OCI-LY7 (cell line): ENCODE measurements around the gene THRB. TPM values are rescaled to one million over a fixed set of nuclear protein-coding genes. Genes with fewer than 3 reads are reported as not detected.

Experiments used
- BruUV-seq: library from RNA; stranded (reverse); fragments of 400-500 nt; replicated peaks from 2 replicates; lab custom pipeline; 2021; lab: Mats Ljungman, UMichigan
- CTCF ChIA-PET: fragments of 300-600 bp; sonication (Branson Sonifier 250); formaldehyde crosslinking; loops from one replicate; lab custom pipeline; 2022; ENCODE audit warnings: antibody characterized with exemption; ENCODE audit not compliant: unreplicated experiment; lab: Charles Lee
- POLR2A ChIA-PET: fragments of 300-600 bp; sonication (Branson Sonifier 250); formaldehyde crosslinking; loops from one replicate; lab custom pipeline; 2022; ENCODE audit warnings: antibody characterized with exemption; lab: Charles Lee
- DNase-seq: peaks from one replicate; pipeline ENCODE4 v3.0.0-alpha.2; 2015; ENCODE audit warnings: low spot score
- H2AFZ ChIP-seq: fragments of 200-600 bp; sonication (generic), shearing (Covaris generic); 2 replicates; pipeline ENCODE4 v1.6.1; 2014; ENCODE audit warnings: mild to moderate bottlenecking, antibody characterized with exemption, low read length, moderate library complexity
- H3K27ac ChIP-seq: fragments of 200-600 bp; sonication (generic); 2 replicates; pipeline ENCODE4 v1.5.1; 2014; ENCODE audit warnings: mixed run types, low read depth, mild to moderate bottlenecking, moderate library complexity, low read length, inconsistent platforms; ENCODE audit not compliant: poor library complexity, severe bottlenecking
- H3K36me3 ChIP-seq: fragments of 200-600 bp; sonication (generic); 2 replicates; pipeline ENCODE4 v1.6.1; 2014; ENCODE audit warnings: mild to moderate bottlenecking, antibody characterized with exemption, low read length, moderate library complexity, mixed read lengths; ENCODE audit not compliant: insufficient read depth
- H3K4me1 ChIP-seq: fragments of 200-600 bp; sonication (generic); 2 replicates; pipeline ENCODE4 v1.5.1; 2014; ENCODE audit warnings: mild to moderate bottlenecking, low read length; ENCODE audit not compliant: insufficient read depth, poor library complexity, severe bottlenecking
- H3K4me2 ChIP-seq: fragments of 200-600 bp; sonication (generic); 2 replicates; pipeline ENCODE4 v1.6.1; 2014; ENCODE audit warnings: mild to moderate bottlenecking, low read length
- H3K4me3 ChIP-seq: fragments of 200-600 bp; sonication (generic); 2 replicates; pipeline ENCODE4 v1.5.1; 2014; ENCODE audit warnings: mild to moderate bottlenecking, low read depth, low read length; ENCODE audit not compliant: poor library complexity, severe bottlenecking
- H3K79me2 ChIP-seq: fragments of 200-600 bp; sonication (generic); 2 replicates; pipeline ENCODE4 v1.6.1; 2016; ENCODE audit warnings: low read depth, mild to moderate bottlenecking, low read length, moderate library complexity, mixed read lengths; ENCODE audit not compliant: insufficient read depth
- H3K9me2 ChIP-seq: fragments of 200-600 bp; sonication (generic); 2 replicates; pipeline ENCODE4 v1.6.1; 2016; ENCODE audit warnings: mild to moderate bottlenecking, low read length, mixed read lengths; ENCODE audit not compliant: insufficient read depth
- H3K9me3 ChIP-seq: fragments of 200-600 bp; sonication (generic); 2 replicates; pipeline ENCODE4 v1.6.1; 2014; ENCODE audit warnings: mild to moderate bottlenecking, mixed run types, low read length, mixed read lengths
- H4K20me1 ChIP-seq: fragments of 200-600 bp; sonication (generic); 2 replicates; pipeline ENCODE4 v1.6.1; 2014; ENCODE audit warnings: mild to moderate bottlenecking, antibody characterized with exemption, low read length, moderate library complexity, mixed read lengths; ENCODE audit not compliant: insufficient read depth
- EZH2phosphoT487 ChIP-seq: fragments of 200-600 bp; sonication (generic); IDR thresholded peaks from 2 replicates; pipeline ENCODE4 v1.6.1; 2018; ENCODE audit warnings: low read depth, borderline replicate concordance, mild to moderate bottlenecking, mixed run types, antibody characterized with exemption, low read length, moderate library complexity, mixed read lengths
- intact Hi-C: fragments of 100-400 bp; cut with micrococcal nuclease; formaldehyde crosslinking; loops from one replicate; pipeline ENCODE4 v1.10.0; 2022; ENCODE audit not compliant: unreplicated experiment
- total RNA-seq, 2 experiments: library from RNA; depleted of rRNA in 1 of 2; stranded (reverse); fragments of >200 nt in 1 of 2; shearing (Covaris generic) in 1 of 2; gene quantifications; 2 replicates each; pipeline ENCODE4 v1.2.3, GENCODE V29; 2014 to 2022
- TF ChIP-seq, protein P1 (sequence below): fragments of 200-600 bp; sonication (generic); conservative IDR thresholded peaks from 2 replicates; pipeline ENCODE4 v1.5.1; 2014; ENCODE audit warnings: mild to moderate bottlenecking, antibody characterized with exemption, low read length, moderate library complexity, mixed read lengths

THRB gene
- total RNA-seq, 2 experiments from 2014 or later: not detected

- no peaks in the 10 kb centered on the region for H3K36me3 ChIP-seq
- no TSS peak for BruUV-seq
- H3K9me2 ChIP-seq: no peaks in the 10 kb centered on the region
- ChIA-PET CTCF (no interaction called here), POLR2A (no interaction called here)
- H3K4me2 ChIP-seq: no peak overlapping the region
- no peak overlapping the region for H3K4me3 ChIP-seq
- TF ChIP-seq, protein P1, sequence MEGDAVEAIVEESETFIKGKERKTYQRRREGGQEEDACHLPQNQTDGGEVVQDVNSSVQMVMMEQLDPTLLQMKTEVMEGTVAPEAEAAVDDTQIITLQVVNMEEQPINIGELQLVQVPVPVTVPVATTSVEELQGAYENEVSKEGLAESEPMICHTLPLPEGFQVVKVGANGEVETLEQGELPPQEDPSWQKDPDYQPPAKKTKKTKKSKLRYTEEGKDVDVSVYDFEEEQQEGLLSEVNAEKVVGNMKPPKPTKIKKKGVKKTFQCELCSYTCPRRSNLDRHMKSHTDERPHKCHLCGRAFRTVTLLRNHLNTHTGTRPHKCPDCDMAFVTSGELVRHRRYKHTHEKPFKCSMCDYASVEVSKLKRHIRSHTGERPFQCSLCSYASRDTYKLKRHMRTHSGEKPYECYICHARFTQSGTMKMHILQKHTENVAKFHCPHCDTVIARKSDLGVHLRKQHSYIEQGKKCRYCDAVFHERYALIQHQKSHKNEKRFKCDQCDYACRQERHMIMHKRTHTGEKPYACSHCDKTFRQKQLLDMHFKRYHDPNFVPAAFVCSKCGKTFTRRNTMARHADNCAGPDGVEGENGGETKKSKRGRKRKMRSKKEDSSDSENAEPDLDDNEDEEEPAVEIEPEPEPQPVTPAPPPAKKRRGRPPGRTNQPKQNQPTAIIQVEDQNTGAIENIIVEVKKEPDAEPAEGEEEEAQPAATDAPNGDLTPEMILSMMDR: no peak
- TF ChIP-seq EZH2phosphoT487: no peak
- no peak for DNase-seq
- intact Hi-C loops: no loop called here
- no peaks in the 10 kb centered on the region for H3K4me1 ChIP-seq
- no peak overlapping the region for H2AFZ ChIP-seq
- no peaks in the 10 kb centered on the region for H4K20me1 ChIP-seq
- no peaks in the 10 kb centered on the region for H3K9me3 ChIP-seq
- no peak overlapping the region for H3K27ac ChIP-seq
- no peaks in the 10 kb centered on the region for H3K79me2 ChIP-seq
Measured at GRCh38 chr3:24199775-24200247, 294.8 kb downstream of the THRB start.

- H4K20me1 ChIP-seq: no peaks in the 10 kb centered on the region
- H3K9me3 ChIP-seq: no peaks in the 10 kb centered on the region
- H3K9me2 ChIP-seq: no peaks in the 10 kb centered on the region
- H3K4me1 ChIP-seq: no peaks in the 10 kb centered on the region
- POLR2A ChIA-PET: no interaction called here
- H3K4me2 ChIP-seq: no peak overlapping the region
- no peaks in the 10 kb centered on the region for H3K36me3 ChIP-seq
- CTCF ChIA-PET: no interaction called here
- no peak for DNase-seq
- H3K79me2 ChIP-seq: no peaks in the 10 kb centered on the region
- no peak overlapping the region for H3K27ac ChIP-seq
- TF ChIP-seq EZH2phosphoT487: no peak
- TF ChIP-seq, protein P1: no peak
- no peak overlapping the region for H2AFZ ChIP-seq
- intact Hi-C loops: no loop called here
- BruUV-seq: no TSS peak
- no peak overlapping the region for H3K4me3 ChIP-seq
Measured at GRCh38 chr3:24199300-24199699, 295.4 kb downstream of the THRB start.

DNA sequence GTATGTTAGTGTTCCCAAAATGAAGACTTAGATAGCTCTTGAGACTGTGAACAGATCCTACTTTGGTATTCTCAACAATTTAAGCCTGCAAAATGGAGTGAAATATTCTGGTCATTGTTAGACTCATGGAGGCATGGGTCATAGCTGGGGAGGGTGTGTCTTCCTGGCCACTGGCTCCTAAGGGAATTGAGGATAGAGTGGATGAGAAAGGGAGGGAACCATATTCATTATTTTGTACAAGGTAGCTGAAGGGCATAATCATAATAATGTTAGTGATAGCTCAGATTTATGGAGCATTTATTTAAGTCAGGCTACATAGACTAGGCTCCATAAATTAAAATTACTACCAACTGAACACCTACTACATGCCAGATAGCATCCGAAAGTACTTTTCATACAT, 295.9 kb downstream of the THRB start:
- intact Hi-C loops: no loop called here
- TF ChIP-seq, protein P1: no peak
- no peak for TF ChIP-seq EZH2phosphoT487
- Histone ChIP-seq H3K79me2 (no peaks in the 10 kb centered on the region), H3K4me2 (no peak overlapping the region), H3K36me3 (no peaks in the 10 kb centered on the region), H3K27ac (no peak overlapping the region), H2AFZ (no peak overlapping the region), H4K20me1 (no peaks in the 10 kb centered on the region), H3K9me2 (no peaks in the 10 kb centered on the region), H3K9me3 (no peaks in the 10 kb centered on the region), H3K4me3 (no peak overlapping the region), H3K4me1 (no peaks in the 10 kb centered on the region)
- CTCF ChIA-PET: no interaction called here
- POLR2A ChIA-PET: interaction anchor here (0.6 kb wide), 1 partner anchor 12 kb away, joined by 3 read pairs; no protein-coding TSS in a partner anchor
- BruUV-seq: no TSS peak
- DNase-seq: no peak
